GM19397 (cell line): Measurements from ENCODE around the gene FOXD1.
"Not testable (repeated sequence)": the region's sequence is repeated elsewhere in the genome, so short reads cannot be mapped to it uniquely, and the experiment has no call there.

Source experiments
- ATAC-seq: cut with Tn5 transposase; IDR thresholded peaks from one replicate; pipeline ENCODE4 v1.9.1; 2021; ENCODE audit warnings: mild to moderate bottlenecking, moderate library complexity; ENCODE audit not compliant: unreplicated experiment

The FOXD1 gene

DNA sequence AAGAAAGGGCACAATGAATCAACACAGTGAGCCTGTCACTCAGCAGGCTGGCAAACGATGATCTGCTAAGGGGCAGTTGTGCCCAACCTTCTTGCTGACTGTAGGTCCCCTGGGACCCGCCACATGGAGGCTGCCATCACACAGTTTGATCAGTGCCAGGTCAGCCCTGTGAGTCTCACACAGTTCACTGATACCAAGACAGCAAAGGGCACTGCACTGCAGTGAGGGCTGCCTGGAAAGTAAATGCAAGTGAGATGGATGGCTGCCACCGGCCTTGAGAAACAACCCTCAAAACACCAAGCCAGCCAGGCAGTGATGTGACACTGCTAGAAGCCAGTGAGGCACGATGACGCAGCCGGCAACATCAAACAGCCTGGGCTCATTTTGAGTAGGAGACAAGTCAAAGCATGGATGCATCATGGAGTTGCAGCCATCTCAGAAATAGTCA lies 30.3 kb downstream of the FOXD1 start:
- ATAC-seq, result no peak

DNA sequence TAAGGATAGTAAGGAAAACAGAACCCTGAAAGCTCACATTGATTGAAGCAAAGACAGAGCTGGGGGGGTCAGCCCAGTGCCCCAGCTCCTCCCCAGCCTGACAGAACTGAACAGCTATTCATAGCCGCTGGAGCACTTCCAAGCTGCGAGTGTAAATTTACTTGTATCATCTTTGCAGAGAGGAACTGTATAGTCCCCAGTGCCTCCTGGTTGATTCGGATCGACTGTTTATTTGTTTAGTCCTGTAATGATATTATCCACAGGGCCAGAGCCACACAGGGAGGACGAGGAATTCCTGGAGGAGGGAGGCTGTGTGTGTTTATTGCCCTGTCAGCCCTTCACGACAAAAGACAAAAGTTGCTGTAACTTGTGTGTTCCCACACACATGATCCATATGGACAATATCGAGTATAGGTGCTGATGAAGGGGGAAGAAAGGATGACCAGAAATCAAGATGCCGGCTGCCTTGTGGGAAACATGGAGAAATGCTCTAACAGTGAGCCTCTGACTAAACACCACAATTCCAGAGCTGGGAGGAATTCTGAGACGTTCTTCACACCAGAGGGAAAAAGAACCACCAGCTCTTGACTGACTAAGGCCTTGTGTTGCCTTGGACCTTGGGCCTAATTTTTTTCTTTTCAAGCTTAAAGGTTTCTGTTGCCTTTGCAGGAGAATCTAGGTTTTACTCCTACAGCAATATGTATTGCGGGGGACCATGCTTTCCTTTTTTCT lies 31.1 kb downstream of the FOXD1 start:
- no peak for ATAC-seq

DNA sequence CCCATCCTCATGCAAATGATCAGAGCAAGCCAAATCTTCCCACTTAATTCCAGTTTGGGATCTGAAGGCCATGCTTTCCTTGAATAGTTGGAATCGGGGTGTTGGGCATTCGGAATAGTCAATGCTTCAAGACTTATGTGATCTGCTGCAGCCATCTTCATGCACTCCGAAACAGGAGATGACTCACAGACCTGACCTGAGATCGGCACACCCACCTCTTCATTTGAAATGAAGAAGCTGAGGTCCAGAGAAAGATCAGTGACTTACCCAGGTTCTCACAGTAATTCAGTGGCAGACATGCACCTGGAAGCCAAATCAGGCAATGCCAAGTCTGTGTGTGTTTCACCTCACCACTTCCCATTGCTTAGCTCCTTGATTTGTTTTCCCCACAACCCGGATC lies 33.0 kb downstream of the FOXD1 start:
- ATAC-seq, result no peak

- ATAC-seq, result no peak
Observed at GRCh38 chr5:73415171-73415570, 33.4 kb downstream of the FOXD1 start.

- ATAC-seq, result no peak
Observed at GRCh38 chr5:73412597-73412988, 36.0 kb downstream of the FOXD1 start.

DNA sequence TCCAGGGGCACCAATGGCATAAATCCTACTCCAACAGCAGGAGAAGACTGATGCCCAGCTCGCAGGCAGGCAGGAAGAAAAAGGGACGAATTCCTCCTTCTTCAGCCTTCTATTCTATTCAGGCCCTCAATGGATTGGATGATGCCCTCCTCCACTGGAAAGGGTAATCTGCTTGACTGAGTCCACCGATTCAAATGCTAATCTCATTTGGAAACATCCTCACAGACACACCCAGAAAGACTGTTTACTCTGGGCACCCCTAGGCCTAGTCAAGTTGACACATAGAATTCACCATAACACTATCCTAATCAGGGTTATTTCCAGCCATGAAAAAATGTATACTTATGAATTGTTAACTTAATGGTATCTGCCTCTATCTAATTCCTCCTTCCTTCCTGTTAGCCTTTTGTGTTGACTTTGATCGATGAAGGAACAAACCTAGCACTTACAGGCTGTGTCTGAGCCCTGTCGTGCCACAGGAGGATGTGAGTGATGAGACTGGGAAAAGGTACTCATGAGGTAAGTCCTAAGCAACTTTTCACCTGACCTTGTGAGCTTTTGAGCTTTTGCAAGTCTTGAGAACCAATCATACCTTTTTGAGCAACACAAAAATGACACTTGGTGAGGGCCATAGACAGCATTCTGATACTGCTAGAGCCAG lies 36.5 kb downstream of the FOXD1 start:
- no peak for ATAC-seq

DNA sequence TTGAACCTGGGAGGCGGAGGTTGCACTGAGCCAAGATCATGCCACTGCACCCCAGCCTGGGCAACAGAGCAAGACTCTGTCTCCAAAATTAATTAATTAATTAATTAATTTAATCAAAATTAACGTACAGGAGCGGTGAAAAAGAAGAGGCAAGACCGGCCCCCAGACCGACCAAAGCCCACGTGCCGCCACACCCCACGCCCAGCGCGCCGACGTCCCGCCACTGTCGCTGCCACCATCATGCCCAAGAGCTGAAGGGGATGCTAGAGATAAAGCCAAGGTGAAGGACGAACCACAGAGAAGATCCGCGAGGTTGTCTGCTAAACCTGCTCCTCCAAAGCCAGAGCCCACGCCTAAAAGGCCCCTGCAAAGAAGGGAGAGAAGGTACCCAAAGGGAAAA lies 38.6 kb downstream of the FOXD1 start:
- not testable (repeated sequence) for ATAC-seq

GRCh38 chr5:73405691-73406090 lies 42.9 kb downstream of the FOXD1 start:
- ATAC-seq, result no peak

GRCh38 chr5:73399775-73400174 lies 48.8 kb downstream of the FOXD1 start:
- no peak for ATAC-seq
